SK-MEL-5 (cell line): ENCODE measurements around the gene F7. TPM values are rescaled to one million over a fixed set of nuclear protein-coding genes. Genes with fewer than 3 reads are reported as not detected.
"Not testable (repeated sequence)": the region's sequence is repeated elsewhere in the genome, so short reads cannot be mapped to it uniquely, and the experiment has no call there.

Experiments used
- DNase-seq: peaks from one replicate; pipeline ENCODE4 v3.0.0-alpha.2; 2016; ENCODE audit warnings: low read depth, low spot score
- in situ Hi-C: cut with HindIII; loops from 2 replicates; pipeline ENCODE4 v1.10.0; 2016; ENCODE audit warnings: low sequenced_read_pairs, high pct_unique_total_duplicates, low pct_unique_long_range_greater_than_20kb
- total RNA-seq: library from RNA; depleted of rRNA; stranded (reverse); fragments of >200 nt; shearing (Covaris generic); gene quantifications from 2 replicates; pipeline ENCODE4 v1.2.3, GENCODE V29; 2014

The F7 gene
- total RNA-seq, 1 experiment from 2014 or later = not detected

GRCh38 chr13:113151745-113152690, 46.4 kb downstream of the F7 start:
- peak; percentile 6 for DNase-seq
- in situ Hi-C loops = no loop called here

GRCh38 chr13:113152691-113152983, 47.0 kb downstream of the F7 start:
- no peak for DNase-seq
- in situ Hi-C loops = no loop called here

GRCh38 chr13:113152984-113153809, 47.6 kb downstream of the F7 start:
- no peak for DNase-seq
- in situ Hi-C loops = no loop called here

- in situ Hi-C loops = no loop called here
- peak; percentile 63 for DNase-seq
Observed at GRCh38 chr13:113153810-113154748, 48.5 kb downstream of the F7 start.

- in situ Hi-C loops = no loop called here
- peak; percentile 47 for DNase-seq
Observed at GRCh38 chr13:113155201-113155600, 49.6 kb downstream of the F7 start.

GRCh38 chr13:113155982-113156655, 50.5 kb downstream of the F7 start:
- in situ Hi-C loops = no loop called here
- no peak for DNase-seq

- DNase-seq = no peak
- in situ Hi-C loops = no loop called here
Observed at GRCh38 chr13:113157206-113157928, 51.8 kb downstream of the F7 start.

- no peak for DNase-seq
- in situ Hi-C loops = no loop called here
Observed at GRCh38 chr13:113157929-113158747, 52.5 kb downstream of the F7 start, which contains the start of gene PROZ. Gene PROZ, plus strand, starts transcription at chr13:113158648. Its CDS starts 13 bp downstream, at chr13:113158661.

GRCh38 chr13:113158946-113159345, 53.4 kb downstream of the F7 start:
- in situ Hi-C loops = no loop called here
- DNase-seq = no peak

- DNase-seq = no peak
- in situ Hi-C loops = no loop called here
Observed at GRCh38 chr13:113159701-113160100, 54.1 kb downstream of the F7 start.

- in situ Hi-C loops = no loop called here
- no peak for DNase-seq
Observed at GRCh38 chr13:113160983-113161382, 55.4 kb downstream of the F7 start.

GRCh38 chr13:113161433-113161832, 55.8 kb downstream of the F7 start:
- in situ Hi-C loops = no loop called here
- no peak for DNase-seq

GRCh38 chr13:113161975-113162374, 56.4 kb downstream of the F7 start:
- in situ Hi-C loops, DNase-seq: not testable (repeated sequence)

- in situ Hi-C loops = no loop called here
- no peak for DNase-seq
Observed at GRCh38 chr13:113162783-113163685, 57.4 kb downstream of the F7 start.

GRCh38 chr13:113164492-113164891, 58.9 kb downstream of the F7 start:
- in situ Hi-C loops = no loop called here
- DNase-seq = no peak
